ENCODE data around the gene RNF4.
"Not testable (repeated sequence)": the region's sequence is repeated elsewhere in the genome, so short reads cannot be mapped to it uniquely, and the experiment has no call there.

The RNF4 gene

GRCh38 chr4:2458546-2459491 lies 10.1 kb upstream of the RNF4 start:
- H3K4me3 Mint-ChIP-seq, result no peak overlapping the region
- H3K36me3 Mint-ChIP-seq, result no peaks in the 10 kb centered on the region
- DNase-seq, result no peak
- H3K4me1 Mint-ChIP-seq, result peaks cover 14 to 21% of the 10 kb centered on the region in 2 donors
- no peak overlapping the region for H3K27ac Mint-ChIP-seq
- no peak for ATAC-seq (replicated peaks)
- peaks cover 14 to 34% of the 10 kb centered on the region in 2 donors for H3K27me3 Mint-ChIP-seq
- H3K9me3 Mint-ChIP-seq, result no peaks in the 10 kb centered on the region

GRCh38 chr4:2459589-2460349 lies 9.1 kb upstream of the RNF4 start:
- Mint-ChIP-seq H3K9me3 (no peaks in the 10 kb centered on the region), H3K27me3 (peaks cover 15 to 34% of the 10 kb centered on the region in 2 donors), H3K27ac (no peak overlapping the region), H3K36me3 (no peaks in the 10 kb centered on the region), H3K4me1 (peaks cover 14 to 21% of the 10 kb centered on the region in 2 donors), H3K4me3 (no peak overlapping the region)
- no peak for ATAC-seq (replicated peaks)
- no peak for DNase-seq

GRCh38 chr4:2461246-2461960 lies 7.5 kb upstream of the RNF4 start:
- peaks cover 14 to 21% of the 10 kb centered on the region in 2 donors for H3K4me1 Mint-ChIP-seq
- H3K27ac Mint-ChIP-seq, result peak overlapping the region; percentile 52
- peak overlapping the region; percentile 79 to 80 for H3K4me3 Mint-ChIP-seq
- H3K36me3 Mint-ChIP-seq, result no peaks in the 10 kb centered on the region
- no peaks in the 10 kb centered on the region for H3K9me3 Mint-ChIP-seq
- peaks cover 15 to 34% of the 10 kb centered on the region in 2 donors for H3K27me3 Mint-ChIP-seq
- no peak for ATAC-seq (replicated peaks)
- no peak for DNase-seq

- Mint-ChIP-seq H3K4me1 (peaks cover 14 to 21% of the 10 kb centered on the region in 2 donors), H3K4me3 (peak overlapping the region; percentile 79 to 80), H3K36me3 (no peaks in the 10 kb centered on the region), H3K27ac (no peak overlapping the region), H3K9me3 (no peaks in the 10 kb centered on the region), H3K27me3 (peaks cover 15 to 34% of the 10 kb centered on the region in 2 donors)
- DNase-seq (peak; percentile 47), ATAC-seq (replicated peaks) (peak; percentile 96 to 98)
These were observed 6.5 kb upstream of the RNF4 start for GRCh38 chr4:2462218-2462991.

- Mint-ChIP-seq H3K4me3 (peak overlapping the region; percentile 71 to 80), H3K27ac (peak overlapping the region; percentile 42), H3K36me3 (no peaks in the 10 kb centered on the region), H3K4me1 (peaks cover 19 to 27% of the 10 kb centered on the region in 2 donors), H3K27me3 (peaks cover 15 to 34% of the 10 kb centered on the region in 2 donors), H3K9me3 (no peaks in the 10 kb centered on the region)
- no peak for ATAC-seq (replicated peaks)
- DNase-seq, result no peak
These were observed 5.7 kb upstream of the RNF4 start for GRCh38 chr4:2462992-2463762.

- H3K27ac Mint-ChIP-seq, result no peak overlapping the region
- peaks cover 1 to 8% of the 10 kb centered on the region in 2 donors for H3K36me3 Mint-ChIP-seq
- DNase-seq, result no peak
These were observed 3.9 kb upstream of the RNF4 start for GRCh38 chr4:2465032-2465431.

GRCh38 chr4:2465544-2465943 lies 3.4 kb upstream of the RNF4 start:
- not testable (repeated sequence) for H3K27ac Mint-ChIP-seq; H3K36me3 Mint-ChIP-seq; DNase-seq; ATAC-seq (replicated peaks); H3K9me3 Mint-ChIP-seq; H3K4me3 Mint-ChIP-seq
- Mint-ChIP-seq H3K27me3 (peaks cover 15 to 20% of the 10 kb centered on the region in 2 donors), H3K4me1 (peaks cover 25 to 38% of the 10 kb centered on the region in 2 donors)

More at GRCh38 chr4:2465032-2465431, 3.9 kb upstream of the RNF4 start:
- Mint-ChIP-seq H3K9me3 (no peaks in the 10 kb centered on the region), H3K4me3 (no peak overlapping the region), H3K27me3 (peaks cover 15 to 25% of the 10 kb centered on the region in 2 donors), H3K4me1 (peaks cover 23 to 33% of the 10 kb centered on the region in 2 donors)
- ATAC-seq (replicated peaks), result no peak

GRCh38 chr4:2469192-2469984 lies 482 bp downstream of the RNF4 start:
- no peaks in the 10 kb centered on the region for H3K27me3 Mint-ChIP-seq
- H3K36me3 Mint-ChIP-seq, result peaks cover 24 to 30% of the 10 kb centered on the region in 2 donors
- peaks cover 21 to 50% of the 10 kb centered on the region in 2 donors for H3K4me1 Mint-ChIP-seq
- peak; percentile 58 for DNase-seq
- peak overlapping the region; percentile 97 to 98 for H3K4me3 Mint-ChIP-seq
- H3K9me3 Mint-ChIP-seq, result no peaks in the 10 kb centered on the region
- H3K27ac Mint-ChIP-seq, result peak overlapping the region; percentile 99
- peak; percentile 64 to 65 for ATAC-seq (replicated peaks)

- H3K4me3 Mint-ChIP-seq, result peak overlapping the region; percentile 97 to 98
- H3K36me3 Mint-ChIP-seq, result peaks cover 29 to 36% of the 10 kb centered on the region in 2 donors
- H3K9me3 Mint-ChIP-seq, result no peaks in the 10 kb centered on the region
- no peaks in the 10 kb centered on the region for H3K27me3 Mint-ChIP-seq
- DNase-seq (no peak), ATAC-seq (replicated peaks) (no peak)
- peak overlapping the region; percentile 99 for H3K27ac Mint-ChIP-seq
- H3K4me1 Mint-ChIP-seq, result peaks cover 24 to 57% of the 10 kb centered on the region in 2 donors
These were observed 1.9 kb downstream of the RNF4 start for GRCh38 chr4:2470791-2471190.

- Mint-ChIP-seq H3K4me3 (no peak overlapping the region), H3K27me3 (no peaks in the 10 kb centered on the region), H3K27ac (peak overlapping the region; percentile 20), H3K4me1 (peaks cover 32 to 71% of the 10 kb centered on the region in 2 donors), H3K36me3 (peaks cover 35 to 45% of the 10 kb centered on the region in 2 donors), H3K9me3 (no peaks in the 10 kb centered on the region)
- no peak for DNase-seq
- ATAC-seq (replicated peaks), result no peak
These were observed 3.3 kb downstream of the RNF4 start for GRCh38 chr4:2472187-2472586.

- Mint-ChIP-seq H3K4me1 (peaks cover 61 to 89% of the 10 kb centered on the region in 2 donors), H3K36me3 (peaks cover 40 to 52% of the 10 kb centered on the region in 2 donors), H3K4me3 (no peak overlapping the region), H3K27me3 (no peaks in the 10 kb centered on the region), H3K9me3 (no peaks in the 10 kb centered on the region), H3K27ac (peak overlapping the region; percentile 75)
- DNase-seq (no peak), ATAC-seq (replicated peaks) (no peak)
These were observed 9.3 kb downstream of the RNF4 start for GRCh38 chr4:2478229-2478628.

- H3K27ac Mint-ChIP-seq, result no peak overlapping the region
- no peak for DNase-seq
- H3K4me1 Mint-ChIP-seq, result peaks cover 72 to 97% of the 10 kb centered on the region in 2 donors
- H3K4me3 Mint-ChIP-seq, result no peak overlapping the region
- H3K9me3 Mint-ChIP-seq, result no peaks in the 10 kb centered on the region
- ATAC-seq (replicated peaks), result no peak
- no peaks in the 10 kb centered on the region for H3K27me3 Mint-ChIP-seq
- peaks cover 32 to 46% of the 10 kb centered on the region in 2 donors for H3K36me3 Mint-ChIP-seq
These were observed 11.7 kb downstream of the RNF4 start for GRCh38 chr4:2480649-2481048.

Measured in stimulated activated naive B cell treated with anti-CD40 and anti-IgM and Interleukin-4, amounts not matched to agents 10 μg/mL and 1 μg/mL and 100 μg/mL, for 72 hours (primary cell).